ENCODE results near the gene STXBP2. TPM values are rescaled to one million over a fixed set of nuclear protein-coding genes. Genes with fewer than 3 reads are reported as not detected.

Gene STXBP2
- polyA plus RNA-seq, 1 of the 3 experiments (the other 2 are of a cell fraction) = 4.7 TPM

DNA sequence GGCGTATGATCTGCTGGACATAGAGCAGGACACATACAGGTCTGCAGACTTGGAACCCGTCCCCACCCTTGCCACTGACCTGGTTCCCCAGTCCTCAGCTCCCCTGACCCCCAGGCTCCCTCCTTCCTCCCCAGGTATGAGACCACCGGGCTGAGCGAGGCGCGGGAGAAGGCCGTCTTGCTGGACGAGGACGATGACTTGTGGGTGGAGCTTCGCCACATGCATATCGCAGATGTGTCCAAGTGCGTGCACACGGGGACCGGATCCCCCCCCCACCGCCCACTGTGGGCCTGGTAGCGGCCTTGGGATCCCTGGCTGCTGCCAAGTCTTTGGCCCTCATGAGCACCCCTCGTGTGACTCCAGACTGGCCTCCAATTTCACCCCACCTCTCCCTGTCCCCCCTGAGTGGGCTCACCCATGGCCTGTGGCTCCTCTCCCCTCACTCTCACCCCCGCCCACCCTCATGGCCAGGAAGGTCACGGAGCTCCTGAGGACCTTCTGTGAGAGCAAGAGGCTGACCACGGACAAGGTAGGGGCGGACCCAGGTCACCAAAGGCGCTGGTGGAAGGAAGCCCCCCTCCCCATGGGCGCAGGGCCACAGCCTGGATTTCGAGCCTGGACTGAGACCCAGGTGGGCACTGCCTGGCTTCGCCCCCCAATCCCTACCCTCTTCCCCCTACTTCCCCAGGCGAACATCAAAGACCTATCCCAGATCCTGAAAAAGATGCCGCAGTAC lies 5.6 kb downstream of the STXBP2 start:
- H3K27me3 ChIP-seq (ENCODE audit: insufficient read depth) = peaks cover 33% of the 10 kb centered on the region
- H4K20me1 ChIP-seq (ENCODE audit: insufficient read depth) = no peaks in the 10 kb centered on the region
- no peaks in the 10 kb centered on the region for H3K79me2 ChIP-seq (ENCODE audit: insufficient read depth)
- 42% methylated on average over 14 of the region's 27 CpGs for WGBS (ENCODE audit: low lambda C conversion rate)
- no peak overlapping the region for H2AFZ ChIP-seq (ENCODE audit: low read depth)
- H3K9me2 ChIP-seq = no peaks in the 10 kb centered on the region
- no peak overlapping the region for H3K4me3 ChIP-seq (ENCODE audit: low read depth in 2 of 2, low read length in 1 of 2)
- H3F3A ChIP-seq (replicated peaks; ENCODE audit: insufficient read depth) = peaks cover 4% of the 10 kb centered on the region
- H3K9me3 ChIP-seq = no peaks in the 10 kb centered on the region
- H3K9ac ChIP-seq = no peak overlapping the region
- H3K27ac ChIP-seq (ENCODE audit: low read depth in 2 of 2, low read length in 1 of 2) = no peak overlapping the region
- DNase-seq = no peak
- ChIA-PET POLR2A (interaction anchor here (1.4 kb wide), 1 partner anchor 13 kb away, joined by 6 read pairs; the partner anchor contains the start of genes PET100 and XAB2), CTCF (interaction anchor here (1.0 to 1.3 kb wide), 3 partner anchors 38 to 158 kb away, joined by 3 to 4 read pairs (median 3); partner anchors contain the start of gene TRAPPC5)
- no peaks in the 10 kb centered on the region for H3K4me1 ChIP-seq (ENCODE audit: control insufficient read depth in 1 of 2, insufficient read depth in 2 of 2, low read depth in 1 of 2, low read length in 1 of 2)
- no peak overlapping the region for H3K4me2 ChIP-seq
- no peaks in the 10 kb centered on the region for H3K36me3 ChIP-seq (replicated peaks in 1 of 2; ENCODE audit: control insufficient read depth in 1 of 2, insufficient read depth in 2 of 2, low read length in 1 of 2)
- TF ChIP-seq MXI1 (IDR thresholded peaks at IDR 0.05; ENCODE audit: low read depth, low read length) (no peak), REST (IDR thresholded peaks at IDR 0.05; ENCODE audit: low read depth, low read length) (no peak), RAD21 (IDR thresholded peaks at IDR 0.05; ENCODE audit: low read length) (no peak), NRF1 (IDR thresholded peaks at IDR 0.05; ENCODE audit: low read depth, low read length) (no peak), ELF1 (IDR thresholded peaks at IDR 0.05) (no peak), USF2 (IDR thresholded peaks at IDR 0.05; ENCODE audit: borderline replicate concordance, low read depth, low read length) (no peak), PBX3 (IDR thresholded peaks at IDR 0.05) (no peak), FOXM1 (IDR thresholded peaks at IDR 0.05; ENCODE audit: low read depth) (no peak), EP300 (IDR thresholded peaks at IDR 0.05; ENCODE audit: borderline replicate concordance in 1 of 2, low read depth in 1 of 2, low read length in 1 of 2) (no peak), SMC3 (IDR thresholded peaks at IDR 0.05; ENCODE audit: low read depth, low read length) (no peak), RCOR1 (IDR thresholded peaks at IDR 0.05; ENCODE audit: low read length) (no peak), GATA2 (CRISPR knock-in tag; IDR thresholded peaks at IDR 0.05) (no peak), TCF12 (IDR thresholded peaks at IDR 0.05) (no peak), EZH2phosphoT487 (IDR thresholded peaks at IDR 0.05; ENCODE audit: borderline replicate concordance, low read depth) (no peak), CHD2 (IDR thresholded peaks at IDR 0.05; ENCODE audit: low read length, partially characterized antibody) (no peak)
